Fibroblast of the aortic adventitia (primary cell): ENCODE results near the gene ZBTB5. TPM values are rescaled to one million over a fixed set of nuclear protein-coding genes. Genes with fewer than 3 reads are reported as not detected.

Experiments
- DNase-seq: peaks from one replicate; pipeline ENCODE4 v3.0.0-alpha.2; 2010; ENCODE audit warnings: low read depth
- H3K4me3 ChIP-seq: 2 replicates; pipeline ENCODE4 v1.5.1; 2011; ENCODE audit warnings: low read depth, mild to moderate bottlenecking, control low read depth, low read length, moderate library complexity
- CTCF ChIP-seq: IDR thresholded peaks from 2 replicates; pipeline ENCODE4 v1.5.1; 2011; ENCODE audit warnings: mild to moderate bottlenecking, low read length, control low read depth, inconsistent platforms; ENCODE audit not compliant: insufficient read depth
- total RNA-seq: library from RNA; depleted of rRNA; stranded (reverse); fragments of >200 nt; gene quantifications from 2 replicates; pipeline ENCODE4 v1.2.3, GENCODE V29; 2012; ENCODE audit warnings: low replicate concordance

The ZBTB5 gene
- total RNA-seq, 1 donor: 9.3 TPM

DNA sequence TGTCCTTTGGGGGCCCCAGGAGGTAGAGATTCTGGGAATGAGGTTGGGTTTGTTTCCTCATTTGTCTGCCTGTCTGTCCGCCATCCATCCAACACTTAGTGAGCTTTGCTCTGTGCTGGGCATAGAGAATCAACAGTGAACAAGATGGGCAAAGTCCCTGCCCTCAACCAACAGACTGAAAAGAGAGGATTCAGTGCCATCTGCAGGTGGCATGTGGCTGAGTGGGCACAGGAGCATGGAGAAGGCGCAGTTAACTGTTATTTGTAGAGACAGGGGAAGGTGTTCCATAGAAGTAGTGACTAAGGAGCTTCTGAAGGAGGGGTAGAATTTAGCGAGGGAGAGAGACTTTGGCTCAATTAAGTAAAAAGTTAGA, 43.6 kb upstream of the ZBTB5 start:
- DNase-seq: no peak
- no peak for TF ChIP-seq CTCF
- no peak overlapping the region for H3K4me3 ChIP-seq

- H3K4me3 ChIP-seq: no peak overlapping the region
- TF ChIP-seq CTCF: no peak
- DNase-seq: no peak
These were observed 43.0 kb upstream of the ZBTB5 start for GRCh38 chr9:37508135-37508833.

GRCh38 chr9:37507566-37508134, 42.4 kb upstream of the ZBTB5 start:
- no peak overlapping the region for H3K4me3 ChIP-seq
- no peak for TF ChIP-seq CTCF
- DNase-seq: no peak

DNA sequence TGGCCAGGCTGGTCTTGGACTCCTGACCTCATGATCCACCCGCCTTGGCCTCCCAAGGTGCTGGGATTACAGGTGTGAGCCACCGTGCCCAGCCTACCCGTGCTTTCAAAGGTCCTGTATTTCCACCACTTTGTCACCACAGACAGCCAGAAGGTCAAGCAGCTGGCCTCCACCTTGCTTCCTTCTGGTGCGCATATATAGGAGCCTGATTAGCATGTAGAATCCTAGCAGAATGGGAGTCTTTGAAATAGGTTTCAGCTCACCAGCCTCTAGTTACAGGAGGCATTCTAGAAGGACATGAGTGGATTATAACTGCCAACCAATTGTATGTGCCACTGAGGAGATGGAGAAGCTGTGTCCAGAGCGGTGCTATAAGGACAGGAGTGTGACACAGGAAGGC, 39.4 kb upstream of the ZBTB5 start:
- H3K4me3 ChIP-seq: no peak overlapping the region
- no peak for DNase-seq
- TF ChIP-seq CTCF: no peak

- no peak for DNase-seq
- no peak for TF ChIP-seq CTCF
- no peak overlapping the region for H3K4me3 ChIP-seq
These were observed 38.5 kb upstream of the ZBTB5 start for GRCh38 chr9:37503736-37504135.

GRCh38 chr9:37501957-37502596, 36.8 kb upstream of the ZBTB5 start:
- no peak for TF ChIP-seq CTCF
- no peak for DNase-seq
- no peak overlapping the region for H3K4me3 ChIP-seq
